Ishikawa (cell line): ENCODE results near the gene ATXN1.

ENCODE experiments used
- CEBPB ChIP-seq: IDR thresholded peaks from 2 replicates; pipeline ENCODE4 v1.6.1; 2012
- CREB1 ChIP-seq: IDR thresholded peaks from 2 replicates; pipeline ENCODE4 v1.6.1; 2012; ENCODE audit warnings: low read depth
- EGR1 ChIP-seq: IDR thresholded peaks from 2 replicates; pipeline ENCODE4 v1.6.1; 2012
- EP300 ChIP-seq: IDR thresholded peaks from 2 replicates; pipeline ENCODE4 v1.6.1; 2012; ENCODE audit warnings: borderline replicate concordance
- FOXM1 ChIP-seq: IDR thresholded peaks from 2 replicates; pipeline ENCODE4 v1.6.1; 2012; ENCODE audit warnings: low read depth, borderline replicate concordance
- MAX ChIP-seq: IDR thresholded peaks from 2 replicates; pipeline ENCODE4 v1.6.1; 2012
- NFIC ChIP-seq: IDR thresholded peaks from 2 replicates; pipeline ENCODE4 v1.6.1; 2012
- RAD21 ChIP-seq: IDR thresholded peaks from 2 replicates; pipeline ENCODE4 v1.6.1; 2012; ENCODE audit warnings: low read depth
- TAF1 ChIP-seq: IDR thresholded peaks from 2 replicates; pipeline ENCODE4 v1.6.1; 2012; ENCODE audit warnings: low read depth, mild to moderate bottlenecking
- TCF12 ChIP-seq: IDR thresholded peaks from 2 replicates; pipeline ENCODE4 v1.6.1; 2012; ENCODE audit warnings: low read depth
- TEAD4 ChIP-seq: IDR thresholded peaks from 2 replicates; pipeline ENCODE4 v1.6.1; 2012
- USF1 ChIP-seq: IDR thresholded peaks from 2 replicates; pipeline ENCODE4 v1.6.1; 2012
- YY1 ChIP-seq: IDR thresholded peaks from 2 replicates; pipeline ENCODE4 v1.6.1; 2012; ENCODE audit warnings: low read depth
- ZBTB7A ChIP-seq: IDR thresholded peaks from 2 replicates; pipeline ENCODE4 v1.6.1; 2012; ENCODE audit warnings: low read depth
- TF ChIP-seq, protein P1 (sequence below): IDR thresholded peaks from 2 replicates; pipeline ENCODE4 v1.6.1; 2012; ENCODE audit warnings: low read depth, mild to moderate bottlenecking

The ATXN1 gene

DNA sequence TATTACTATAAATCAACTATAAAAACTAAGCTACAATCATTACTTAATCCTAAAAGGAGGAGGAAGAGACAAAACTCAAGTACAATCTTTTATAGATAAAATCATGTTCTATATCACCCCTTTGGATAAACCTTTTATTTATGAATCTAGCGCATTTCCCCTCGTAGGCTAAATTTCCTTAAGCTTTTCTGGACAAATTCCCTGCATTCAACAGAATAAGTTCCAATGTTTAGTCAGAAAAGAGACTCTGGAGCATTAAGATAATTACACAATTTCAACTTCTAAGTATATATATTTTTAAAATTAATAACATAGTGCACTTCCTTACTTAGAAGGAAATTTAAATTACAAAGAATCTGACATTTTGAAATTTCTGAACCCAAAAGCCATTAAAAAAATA, 37.9 kb downstream of the ATXN1 start:
- no peak for TF ChIP-seq FOXM1
- TF ChIP-seq NFIC = no peak
- no peak for TF ChIP-seq EP300
- no peak for TF ChIP-seq MAX
- TF ChIP-seq YY1 = no peak
- TF ChIP-seq TAF1 = no peak

GRCh38 chr6:16722630-16723029, 38.6 kb downstream of the ATXN1 start:
- TF ChIP-seq EGR1 = no peak
- no peak for TF ChIP-seq FOXM1
- no peak for TF ChIP-seq RAD21
- no peak for TF ChIP-seq USF1
- TF ChIP-seq NFIC = no peak
- no peak for TF ChIP-seq EP300

GRCh38 chr6:16721977-16722376, 39.3 kb downstream of the ATXN1 start:
- TF ChIP-seq EP300 (no peak), TEAD4 (no peak), ZBTB7A (no peak), CEBPB (no peak)

DNA sequence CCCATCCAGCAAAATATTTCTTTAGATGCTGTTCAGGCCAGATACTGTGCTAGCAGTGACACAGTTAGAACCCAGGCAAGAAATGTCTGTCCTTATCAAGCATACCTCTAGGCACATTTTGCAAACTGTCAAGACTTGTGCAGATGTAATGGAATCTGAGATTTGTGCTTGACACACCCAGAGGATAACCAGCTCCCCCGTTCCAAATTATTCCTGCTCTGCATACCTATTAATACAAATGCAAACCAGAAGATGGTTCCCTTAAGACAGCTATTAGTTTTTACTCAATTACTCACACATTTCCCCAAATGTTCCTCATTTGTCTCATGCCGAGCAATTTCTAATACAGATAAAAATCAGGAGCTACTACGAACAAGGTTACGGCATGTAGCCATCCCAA, 40.4 kb downstream of the ATXN1 start:
- TF ChIP-seq RAD21 (no peak), ZBTB7A (no peak), MAX (no peak), YY1 (no peak), CREB1 (no peak), FOXM1 (no peak), CEBPB (no peak), NFIC (no peak), TEAD4 (no peak), EP300 (no peak), TCF12 (no peak), USF1 (no peak)
- TF ChIP-seq, protein P1, sequence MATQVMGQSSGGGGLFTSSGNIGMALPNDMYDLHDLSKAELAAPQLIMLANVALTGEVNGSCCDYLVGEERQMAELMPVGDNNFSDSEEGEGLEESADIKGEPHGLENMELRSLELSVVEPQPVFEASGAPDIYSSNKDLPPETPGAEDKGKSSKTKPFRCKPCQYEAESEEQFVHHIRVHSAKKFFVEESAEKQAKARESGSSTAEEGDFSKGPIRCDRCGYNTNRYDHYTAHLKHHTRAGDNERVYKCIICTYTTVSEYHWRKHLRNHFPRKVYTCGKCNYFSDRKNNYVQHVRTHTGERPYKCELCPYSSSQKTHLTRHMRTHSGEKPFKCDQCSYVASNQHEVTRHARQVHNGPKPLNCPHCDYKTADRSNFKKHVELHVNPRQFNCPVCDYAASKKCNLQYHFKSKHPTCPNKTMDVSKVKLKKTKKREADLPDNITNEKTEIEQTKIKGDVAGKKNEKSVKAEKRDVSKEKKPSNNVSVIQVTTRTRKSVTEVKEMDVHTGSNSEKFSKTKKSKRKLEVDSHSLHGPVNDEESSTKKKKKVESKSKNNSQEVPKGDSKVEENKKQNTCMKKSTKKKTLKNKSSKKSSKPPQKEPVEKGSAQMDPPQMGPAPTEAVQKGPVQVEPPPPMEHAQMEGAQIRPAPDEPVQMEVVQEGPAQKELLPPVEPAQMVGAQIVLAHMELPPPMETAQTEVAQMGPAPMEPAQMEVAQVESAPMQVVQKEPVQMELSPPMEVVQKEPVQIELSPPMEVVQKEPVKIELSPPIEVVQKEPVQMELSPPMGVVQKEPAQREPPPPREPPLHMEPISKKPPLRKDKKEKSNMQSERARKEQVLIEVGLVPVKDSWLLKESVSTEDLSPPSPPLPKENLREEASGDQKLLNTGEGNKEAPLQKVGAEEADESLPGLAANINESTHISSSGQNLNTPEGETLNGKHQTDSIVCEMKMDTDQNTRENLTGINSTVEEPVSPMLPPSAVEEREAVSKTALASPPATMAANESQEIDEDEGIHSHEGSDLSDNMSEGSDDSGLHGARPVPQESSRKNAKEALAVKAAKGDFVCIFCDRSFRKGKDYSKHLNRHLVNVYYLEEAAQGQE = no peak

GRCh38 chr6:16719488-16719887, 41.8 kb downstream of the ATXN1 start:
- TF ChIP-seq MAX = no peak
- no peak for TF ChIP-seq RAD21
- TF ChIP-seq NFIC = no peak

GRCh38 chr6:16718356-16718755, 42.9 kb downstream of the ATXN1 start:
- no peak for TF ChIP-seq TCF12
- TF ChIP-seq MAX = no peak
- no peak for TF ChIP-seq EGR1
- no peak for TF ChIP-seq FOXM1
- no peak for TF ChIP-seq CREB1
- TF ChIP-seq EP300 = no peak
- TF ChIP-seq, protein P1 = no peak
- TF ChIP-seq RAD21 = no peak
- TF ChIP-seq TAF1 = no peak
- TF ChIP-seq YY1 = no peak
- TF ChIP-seq CEBPB = no peak
- no peak for TF ChIP-seq TEAD4
- no peak for TF ChIP-seq ZBTB7A
- no peak for TF ChIP-seq NFIC
- TF ChIP-seq USF1 = no peak
